Calu3 (cell line): ENCODE measurements around the gene SRP9. TPM values are rescaled to one million over a fixed set of nuclear protein-coding genes. Genes with fewer than 3 reads are reported as not detected.

Source experiments
- BruUV-seq: library from RNA; stranded (reverse); fragments of 400-500 nt; replicated peaks from 2 replicates; lab custom pipeline; 2021; lab: Mats Ljungman, UMichigan
- CTCF ChIA-PET: fragments of 300-600 bp; sonication (Branson Sonifier 250); formaldehyde crosslinking; loops from one replicate; lab custom pipeline; 2022; ENCODE audit warnings: antibody characterized with exemption; lab: Charles Lee
- DNase-seq: peaks from one replicate; pipeline ENCODE4 v3.0.0; 2022
- H3K27ac Mint-ChIP-seq: one replicate; pipeline ENCODE4 v1.8.0; 2022; ENCODE audit warnings: mixed read lengths; ENCODE audit not compliant: unreplicated experiment
- H3K27me3 Mint-ChIP-seq: one replicate; pipeline ENCODE4 v1.8.0; 2022; ENCODE audit warnings: mixed read lengths; ENCODE audit not compliant: unreplicated experiment
- H3K36me3 Mint-ChIP-seq: one replicate; pipeline ENCODE4 v1.8.0; 2022; ENCODE audit warnings: mild to moderate bottlenecking, moderate library complexity, mixed read lengths; ENCODE audit not compliant: insufficient read depth, unreplicated experiment
- H3K4me1 Mint-ChIP-seq: one replicate; pipeline ENCODE4 v1.8.0; 2022; ENCODE audit warnings: mild to moderate bottlenecking, low read depth, mixed read lengths; ENCODE audit not compliant: unreplicated experiment
- H3K4me3 Mint-ChIP-seq: one replicate; pipeline ENCODE4 v1.8.0; 2022; ENCODE audit warnings: mild to moderate bottlenecking, low read depth, moderate library complexity, mixed read lengths; ENCODE audit not compliant: unreplicated experiment
- H3K9me3 Mint-ChIP-seq: one replicate; pipeline ENCODE4 v1.8.0; 2022; ENCODE audit warnings: low read depth, mixed read lengths; ENCODE audit not compliant: unreplicated experiment
- intact Hi-C: fragments of 100-400 bp; cut with micrococcal nuclease; formaldehyde crosslinking; loops from one replicate; pipeline ENCODE4 v1.10.0; 2022; ENCODE audit not compliant: unreplicated experiment
- total RNA-seq: library from RNA; stranded (reverse); gene quantifications from 2 replicates; pipeline ENCODE4 v1.2.3, GENCODE V29; 2022
- TF ChIP-seq, protein P1 (sequence below): fragments of 200-600 bp; IDR thresholded peaks from one replicate; pipeline ENCODE4 v1.8.0; 2022; ENCODE audit warnings: antibody characterized with exemption; ENCODE audit not compliant: unreplicated experiment

SRP9 gene
- total RNA-seq, 1 experiment from 2014 or later, result 312 TPM

DNA sequence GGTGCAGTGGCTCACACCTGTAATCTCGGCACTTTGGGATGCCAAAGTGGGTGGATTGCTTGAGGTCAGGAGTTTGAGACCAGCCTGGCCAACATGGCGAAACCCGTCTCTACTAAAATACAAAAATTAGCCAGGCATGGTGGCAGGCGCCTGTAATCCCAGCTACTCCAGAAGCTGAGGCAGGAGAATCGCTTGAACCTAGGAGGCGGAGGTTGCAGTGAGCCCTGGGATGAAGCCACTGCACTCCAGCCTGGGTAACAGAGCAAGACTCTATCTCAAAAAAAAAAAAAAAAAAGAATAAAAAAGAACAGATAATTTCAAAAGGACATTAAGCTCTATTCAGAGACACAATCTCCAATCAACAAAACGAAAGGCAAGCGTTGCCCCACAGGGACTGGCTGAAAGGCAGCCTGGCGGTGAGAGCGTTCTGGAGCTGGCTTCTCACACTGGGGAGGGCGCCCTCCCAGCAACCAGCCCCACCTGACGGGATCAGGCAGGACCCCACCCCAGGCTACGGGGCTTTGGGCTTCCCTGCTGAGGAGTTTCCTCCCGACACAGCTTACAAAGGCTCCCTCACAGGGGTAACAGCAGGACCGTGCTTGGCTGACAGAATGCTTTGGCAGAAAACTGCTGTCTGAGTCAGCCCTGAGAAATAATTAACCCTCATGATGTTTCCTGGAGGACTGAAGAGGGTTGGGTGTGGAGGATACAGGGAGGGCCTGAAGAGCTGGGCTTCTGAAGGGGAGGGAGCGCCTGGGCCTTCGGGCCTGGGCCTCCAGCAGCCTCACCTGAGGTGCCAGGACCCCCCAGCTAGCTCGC, 31.1 kb upstream of the SRP9 start:
- BruUV-seq, result TSS peak; percentile 97
- DNase-seq, result peak; percentile 81
- CTCF ChIA-PET, result interaction anchor here (0.5 to 2.6 kb wide), 13 partner anchors 9 to 1289 kb away, joined by 3 to 14 read pairs (median 4); no protein-coding TSS in a partner anchor
- H3K27me3 Mint-ChIP-seq, result no peaks in the 10 kb centered on the region
- peak overlapping the region; percentile 54 for H3K4me3 Mint-ChIP-seq
- TF ChIP-seq, protein P1, sequence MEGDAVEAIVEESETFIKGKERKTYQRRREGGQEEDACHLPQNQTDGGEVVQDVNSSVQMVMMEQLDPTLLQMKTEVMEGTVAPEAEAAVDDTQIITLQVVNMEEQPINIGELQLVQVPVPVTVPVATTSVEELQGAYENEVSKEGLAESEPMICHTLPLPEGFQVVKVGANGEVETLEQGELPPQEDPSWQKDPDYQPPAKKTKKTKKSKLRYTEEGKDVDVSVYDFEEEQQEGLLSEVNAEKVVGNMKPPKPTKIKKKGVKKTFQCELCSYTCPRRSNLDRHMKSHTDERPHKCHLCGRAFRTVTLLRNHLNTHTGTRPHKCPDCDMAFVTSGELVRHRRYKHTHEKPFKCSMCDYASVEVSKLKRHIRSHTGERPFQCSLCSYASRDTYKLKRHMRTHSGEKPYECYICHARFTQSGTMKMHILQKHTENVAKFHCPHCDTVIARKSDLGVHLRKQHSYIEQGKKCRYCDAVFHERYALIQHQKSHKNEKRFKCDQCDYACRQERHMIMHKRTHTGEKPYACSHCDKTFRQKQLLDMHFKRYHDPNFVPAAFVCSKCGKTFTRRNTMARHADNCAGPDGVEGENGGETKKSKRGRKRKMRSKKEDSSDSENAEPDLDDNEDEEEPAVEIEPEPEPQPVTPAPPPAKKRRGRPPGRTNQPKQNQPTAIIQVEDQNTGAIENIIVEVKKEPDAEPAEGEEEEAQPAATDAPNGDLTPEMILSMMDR, result no peak
- H3K4me1 Mint-ChIP-seq, result peaks cover 23% of the 10 kb centered on the region
- no peaks in the 10 kb centered on the region for H3K9me3 Mint-ChIP-seq
- peak overlapping the region; percentile 71 for H3K27ac Mint-ChIP-seq
- peaks cover 9% of the 10 kb centered on the region for H3K36me3 Mint-ChIP-seq
- intact Hi-C loops, result loop anchor here (2.0 to 5.0 kb wide), 2 partner anchors 26 to 44 kb away; no protein-coding TSS in a partner anchor

DNA sequence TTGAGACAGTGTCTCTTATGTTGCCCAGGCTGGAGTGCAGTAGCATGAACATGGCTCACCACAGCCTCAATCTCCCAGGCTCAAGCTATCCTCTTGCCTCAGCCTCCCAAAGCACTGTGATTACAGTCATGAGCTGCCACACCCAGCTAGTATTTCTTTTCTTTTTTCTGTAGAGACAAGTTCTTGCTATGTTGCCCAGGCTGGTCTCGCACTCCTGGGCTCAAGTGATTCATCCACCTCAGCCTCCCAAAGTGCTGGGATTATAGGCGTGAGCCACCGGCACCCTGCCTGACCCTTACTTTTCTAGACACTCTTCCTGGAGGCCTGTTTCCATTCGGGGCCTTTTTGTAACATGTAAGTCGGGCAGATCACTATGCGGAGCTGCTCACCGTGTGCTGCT, 30.1 kb upstream of the SRP9 start:
- Mint-ChIP-seq H3K4me1 (peaks cover 23% of the 10 kb centered on the region), H3K9me3 (no peaks in the 10 kb centered on the region), H3K4me3 (no peak overlapping the region), H3K36me3 (peaks cover 9% of the 10 kb centered on the region), H3K27me3 (no peaks in the 10 kb centered on the region), H3K27ac (peak overlapping the region; percentile 71)
- intact Hi-C loops, result loop anchor here (2.0 to 5.0 kb wide), 2 partner anchors 25 to 45 kb away; no protein-coding TSS in a partner anchor
- CTCF ChIA-PET, result interaction anchor here (0.5 to 2.6 kb wide), 12 partner anchors 8 to 154 kb away, joined by 3 to 14 read pairs (median 4); partner anchors contain the start of gene SRP9
- BruUV-seq, result no TSS peak
- DNase-seq, result peak; percentile 61
- TF ChIP-seq, protein P1, result no peak

DNA sequence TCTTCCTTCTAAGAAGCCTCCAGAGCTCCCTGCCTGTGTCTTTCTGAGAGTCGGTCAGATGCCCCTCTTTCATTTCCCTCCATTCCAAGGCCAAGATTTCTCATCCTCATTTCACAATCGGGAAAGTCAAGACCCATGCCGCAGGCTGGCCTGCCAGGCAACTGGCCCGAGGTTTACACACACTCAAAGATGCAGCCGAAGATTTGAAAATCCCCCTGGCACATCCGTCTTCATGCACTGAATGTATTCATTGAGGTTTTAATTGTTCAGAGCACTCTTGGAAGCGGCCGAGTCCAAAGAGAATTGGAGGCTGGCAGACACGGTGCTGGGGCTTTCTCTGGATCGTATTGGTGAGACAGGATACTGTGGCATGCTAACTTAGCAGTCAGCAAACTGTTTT, 29.1 kb upstream of the SRP9 start:
- BruUV-seq, result no TSS peak
- H3K27ac Mint-ChIP-seq, result peak overlapping the region; percentile 71

DNA sequence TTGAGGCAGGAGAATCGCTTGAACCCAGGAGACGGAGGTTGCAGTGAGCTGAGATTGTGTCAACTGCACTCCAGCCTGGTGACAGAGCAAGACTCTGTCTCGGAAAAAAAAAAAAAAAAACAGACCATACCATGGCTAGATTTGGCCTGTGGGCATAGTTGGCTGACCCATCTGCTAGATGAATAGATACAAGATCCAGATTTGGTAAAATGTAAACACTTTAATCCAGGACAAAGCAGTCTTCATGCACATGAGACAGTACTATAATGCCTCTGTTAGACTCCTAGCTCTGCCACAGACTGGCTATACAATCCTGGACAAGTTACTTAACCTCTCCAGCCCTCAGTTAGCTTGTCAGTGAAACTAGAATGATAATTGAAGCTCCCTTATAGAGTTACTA, 27.9 kb upstream of the SRP9 start:
- H3K27ac Mint-ChIP-seq, result no peak overlapping the region
- no peak overlapping the region for H3K4me3 Mint-ChIP-seq
- peaks cover 24% of the 10 kb centered on the region for H3K4me1 Mint-ChIP-seq
- BruUV-seq, result no TSS peak
- H3K9me3 Mint-ChIP-seq, result no peaks in the 10 kb centered on the region
- CTCF ChIA-PET, result interaction anchor here (0.6 to 0.7 kb wide), 2 partner anchors 24 to 1057 kb away, joined by 3 read pairs; no protein-coding TSS in a partner anchor
- DNase-seq, result no peak
- peaks cover 6% of the 10 kb centered on the region for H3K36me3 Mint-ChIP-seq
- no peaks in the 10 kb centered on the region for H3K27me3 Mint-ChIP-seq
- intact Hi-C loops, result loop anchor here (5.0 kb wide), 1 partner anchor 47 kb away; no protein-coding TSS in a partner anchor
- TF ChIP-seq, protein P1, result no peak

More for the DNA sequence above, 29.1 kb upstream of the SRP9 start:
- intact Hi-C loops, result loop anchor here (5.0 kb wide), 1 partner anchor 46 kb away; no protein-coding TSS in a partner anchor
- no peak for DNase-seq
- Mint-ChIP-seq H3K36me3 (peaks cover 6% of the 10 kb centered on the region), H3K4me1 (peaks cover 23% of the 10 kb centered on the region), H3K27me3 (no peaks in the 10 kb centered on the region), H3K4me3 (no peak overlapping the region), H3K9me3 (no peaks in the 10 kb centered on the region)
- TF ChIP-seq, protein P1, result no peak
- CTCF ChIA-PET, result no interaction called here
